GM19238 (cell line): ENCODE measurements around the gene CEP128.

Experiments
- DNase-seq: peaks from one replicate; pipeline ENCODE4 v3.0.0; 2011; ENCODE audit warnings: low spot score; ENCODE audit not compliant: insufficient read length

CEP128 gene

DNA sequence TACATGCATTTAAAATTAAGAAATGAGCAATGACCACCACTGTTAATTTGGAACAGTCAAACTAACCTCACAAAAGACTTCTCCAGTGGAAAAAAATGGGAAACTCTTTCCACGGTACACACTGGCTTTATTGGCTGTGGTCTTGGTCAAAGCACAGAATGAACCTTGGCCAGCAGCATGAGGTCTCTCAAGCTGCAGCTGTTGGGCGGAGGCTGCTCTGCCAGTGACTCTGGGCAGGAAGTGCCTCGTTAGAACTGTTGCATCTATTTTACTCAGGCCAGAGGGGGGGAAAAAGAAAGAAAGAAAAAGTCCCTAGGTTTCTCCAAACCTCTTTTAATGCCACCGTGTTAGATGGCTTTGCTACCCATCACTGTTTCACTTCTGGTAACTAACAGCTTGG lies 450.4 kb downstream of the CEP128 start:
- no peak for DNase-seq

DNA sequence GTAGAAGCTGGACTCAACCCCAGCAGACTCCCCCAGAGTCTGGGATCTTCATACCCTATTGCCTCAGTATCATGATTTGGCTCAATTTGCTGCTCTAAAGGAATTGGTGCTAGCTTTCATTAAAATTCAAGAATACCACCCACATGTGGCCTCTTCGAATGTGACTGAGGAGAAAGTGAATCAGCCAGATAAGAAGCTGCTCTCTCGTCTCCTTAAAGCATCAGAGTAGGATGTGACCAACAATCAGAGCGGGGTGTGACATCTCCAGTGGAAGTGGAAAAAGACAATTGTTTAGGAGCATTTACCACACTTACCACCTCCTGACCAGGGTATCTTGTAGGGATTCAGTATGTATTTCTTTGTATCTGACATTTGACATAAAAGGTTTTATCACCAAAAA lies 452.0 kb downstream of the CEP128 start:
- no peak for DNase-seq

DNA sequence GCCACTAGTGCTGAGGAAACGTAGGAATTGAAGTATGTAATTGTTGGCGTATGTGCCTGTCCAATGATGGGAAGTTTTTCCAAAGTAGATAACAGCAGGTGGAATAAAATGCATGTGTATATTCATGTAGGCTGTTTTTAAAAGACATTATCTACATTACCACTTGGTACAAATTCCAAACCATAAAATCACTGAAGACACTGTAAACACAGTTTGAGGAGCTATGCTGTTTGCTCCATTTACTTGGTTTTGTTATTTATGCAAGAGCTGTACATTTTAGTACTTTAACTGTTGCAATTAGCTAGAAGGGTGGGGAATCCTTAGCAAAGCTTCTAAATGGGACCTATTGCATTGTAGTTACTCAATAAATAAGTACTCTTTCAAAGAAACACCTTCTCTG lies 455.8 kb downstream of the CEP128 start:
- DNase-seq, result no peak

DNA sequence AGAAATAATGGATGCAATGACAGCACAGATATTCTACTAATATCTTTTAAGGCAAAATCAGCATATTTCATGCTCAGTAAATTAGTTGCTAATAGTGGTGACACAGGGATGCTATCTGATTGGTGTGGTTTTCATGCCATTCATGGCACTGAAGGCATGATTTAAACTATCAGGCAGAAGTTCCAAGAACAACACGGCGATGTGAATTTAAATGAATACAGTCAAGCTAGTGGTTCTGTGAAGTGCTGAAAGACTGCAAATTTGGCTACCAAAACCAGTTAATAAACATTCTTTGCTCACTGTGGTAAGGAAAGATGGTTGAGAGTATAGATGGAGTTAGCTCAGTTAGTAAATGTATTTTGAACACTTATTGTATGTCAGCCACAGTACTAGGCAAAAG lies 458.2 kb downstream of the CEP128 start:
- DNase-seq, result no peak

DNA sequence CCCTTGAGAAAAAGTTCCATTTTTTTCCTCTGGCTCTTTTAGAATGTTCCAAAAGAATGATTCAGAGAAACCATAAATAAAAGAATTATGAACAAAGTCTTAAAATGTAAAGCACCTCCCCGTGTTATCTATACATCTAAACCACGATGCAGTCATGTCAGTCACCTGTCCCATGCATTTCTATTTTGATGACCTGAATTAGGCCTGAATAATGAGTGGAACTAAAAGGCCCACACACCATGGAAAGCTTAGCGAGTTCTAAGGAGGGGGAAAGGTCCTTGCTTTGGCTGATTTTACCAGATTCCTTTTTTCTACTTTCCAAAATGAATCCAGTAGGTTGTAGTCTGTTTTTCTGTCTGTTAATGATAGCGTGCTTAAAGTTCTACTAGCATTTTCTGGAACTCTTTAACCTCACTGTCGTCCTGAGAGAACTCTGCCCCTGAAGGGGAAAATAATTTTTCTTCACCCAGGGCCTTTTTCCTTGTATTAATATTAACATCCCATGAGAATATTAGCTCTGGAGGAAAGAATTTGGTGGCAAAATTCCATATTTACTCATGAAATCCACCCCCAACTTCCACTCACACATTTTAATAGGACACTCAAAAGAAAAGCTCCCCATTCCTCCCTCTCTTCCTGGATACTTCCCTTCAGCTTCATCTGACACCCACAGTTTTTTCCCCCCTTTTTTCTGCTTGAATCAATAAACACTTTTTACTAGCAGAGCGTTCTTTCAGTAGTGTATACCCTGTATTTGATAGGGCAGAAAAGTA lies 464.0 kb downstream of the CEP128 start:
- no peak for DNase-seq

DNA sequence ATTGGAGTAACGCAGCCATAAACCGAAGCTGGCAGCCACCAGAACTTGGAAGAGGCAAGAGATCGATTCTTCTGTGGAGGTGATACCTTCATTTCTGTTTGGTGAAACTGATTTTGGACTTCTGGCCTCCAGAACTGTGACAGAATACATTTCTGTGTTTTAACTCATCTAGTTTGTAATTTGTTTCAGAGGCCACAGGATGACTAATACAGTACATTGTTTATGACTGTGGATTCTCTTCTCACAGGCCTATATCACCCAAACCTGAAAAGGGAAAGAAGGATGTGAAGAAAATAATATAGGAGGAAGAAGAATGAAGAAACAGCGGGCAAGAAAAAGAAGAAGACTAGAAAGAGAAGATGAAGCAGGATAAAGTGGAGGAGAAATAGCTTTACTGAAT lies 466.5 kb downstream of the CEP128 start:
- no peak for DNase-seq

DNA sequence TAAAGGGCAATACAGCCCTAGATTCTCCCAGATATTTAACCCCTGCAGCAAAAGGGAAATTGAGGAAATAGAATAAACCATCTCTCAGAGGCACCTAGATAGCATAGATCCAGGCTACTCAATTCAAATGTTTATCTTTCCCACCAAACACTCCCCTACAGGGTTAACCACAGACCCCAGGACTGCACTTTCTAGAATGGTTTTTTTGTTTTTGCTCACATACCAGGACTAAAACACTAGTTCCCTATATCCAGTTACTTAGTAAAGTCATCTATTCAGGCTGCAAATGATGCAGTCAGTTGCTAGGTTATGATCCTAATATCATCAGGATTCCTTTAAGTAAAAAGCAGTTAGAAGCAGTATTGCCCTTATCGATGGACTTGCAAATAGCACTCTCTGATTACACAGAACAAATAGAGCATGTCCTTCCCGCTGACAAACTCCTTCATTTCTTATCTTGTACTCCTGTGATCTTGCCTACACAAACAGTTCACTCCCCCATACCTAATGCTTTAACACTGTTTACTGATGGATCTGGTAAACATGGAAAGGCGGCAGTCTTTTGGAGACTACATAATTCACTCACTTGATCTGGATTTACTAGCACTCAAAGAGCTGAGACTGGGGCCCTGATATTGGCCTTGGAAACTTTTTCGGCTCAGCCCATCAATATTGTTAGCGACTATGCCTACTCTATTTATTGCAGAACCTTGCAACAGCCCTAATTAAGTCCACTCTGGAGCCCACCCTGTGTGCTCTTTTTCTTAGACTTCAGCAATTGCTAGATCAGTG lies 473.0 kb downstream of the CEP128 start:
- DNase-seq, result no peak

DNA sequence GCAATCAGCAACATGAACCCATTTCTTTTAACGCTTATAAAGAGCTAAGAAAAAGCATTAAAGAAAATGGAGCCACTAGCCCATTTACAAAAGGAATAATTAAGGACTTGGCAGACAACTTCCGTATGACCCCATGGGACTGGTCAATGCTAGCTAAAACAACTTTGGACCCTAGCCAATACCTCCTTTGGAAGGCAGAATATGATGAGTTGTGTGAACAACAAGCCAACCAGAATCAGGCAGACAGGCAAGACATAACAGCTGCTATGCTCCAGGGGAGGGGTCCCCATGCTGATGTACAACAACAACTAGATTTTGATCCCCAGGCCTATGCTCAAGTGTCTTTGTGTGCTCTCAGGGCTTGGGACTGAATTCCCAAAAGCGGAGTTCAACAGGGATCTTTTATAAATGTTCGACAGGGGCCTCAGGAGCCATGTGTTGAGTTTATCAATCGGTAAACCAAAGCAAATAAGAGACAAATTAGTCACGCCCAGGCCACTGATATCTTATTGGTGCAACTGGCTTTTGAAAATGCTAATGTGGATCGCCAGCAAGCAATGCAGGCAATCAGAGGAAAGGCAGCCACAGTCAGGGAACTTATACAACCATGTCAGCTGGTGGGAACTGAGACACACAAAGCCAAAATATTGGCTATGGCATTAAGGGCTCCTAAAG lies 475.9 kb downstream of the CEP128 start:
- DNase-seq, result no peak

DNA sequence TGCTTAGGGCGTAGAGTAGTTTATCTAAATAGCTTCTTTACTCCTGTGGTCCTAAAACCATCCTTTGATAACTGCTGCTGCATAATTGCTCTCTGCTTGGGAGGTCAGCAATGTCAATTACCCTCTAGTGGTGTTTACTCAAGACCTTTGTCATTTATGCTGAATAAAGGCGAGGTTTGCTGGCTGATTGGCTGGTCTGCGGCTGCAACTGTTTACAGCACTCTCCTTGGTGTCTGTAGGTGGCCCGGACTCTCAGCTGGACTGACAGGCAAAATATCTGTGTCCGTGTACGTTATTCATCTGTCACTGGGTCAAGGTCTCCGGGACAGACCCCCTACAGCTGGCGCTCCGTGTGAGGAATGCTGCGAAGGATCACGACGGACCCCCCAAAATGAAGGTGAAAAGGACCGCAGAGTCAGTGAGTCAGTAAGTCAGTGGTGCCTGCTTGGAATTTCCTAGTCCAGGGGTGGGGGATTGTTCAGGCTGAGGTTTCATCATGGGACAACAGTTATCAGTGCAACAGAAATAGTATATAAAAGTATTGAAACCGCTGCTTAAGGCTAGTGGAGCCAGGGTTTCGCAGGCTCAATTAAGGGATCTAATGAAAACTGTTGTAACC lies 476.9 kb downstream of the CEP128 start:
- DNase-seq, result no peak

DNA sequence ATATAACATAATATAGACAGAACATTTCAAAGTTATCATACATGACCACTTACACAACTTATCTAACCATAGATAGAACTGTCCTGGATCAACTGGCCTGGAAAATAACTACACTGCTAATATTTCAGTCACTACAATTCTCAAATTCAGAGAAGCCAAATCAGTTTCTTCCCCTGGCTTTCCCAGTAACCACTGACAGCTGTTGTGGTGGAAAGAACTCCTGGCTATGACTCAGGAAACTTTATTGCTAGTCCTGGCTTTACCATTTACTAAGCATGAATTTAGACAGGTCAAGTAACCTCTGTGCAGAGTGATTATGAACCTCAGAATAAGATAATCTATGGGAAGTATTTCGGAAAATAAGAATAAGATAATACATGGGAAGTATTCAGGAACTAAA lies 485.3 kb downstream of the CEP128 start:
- no peak for DNase-seq

DNA sequence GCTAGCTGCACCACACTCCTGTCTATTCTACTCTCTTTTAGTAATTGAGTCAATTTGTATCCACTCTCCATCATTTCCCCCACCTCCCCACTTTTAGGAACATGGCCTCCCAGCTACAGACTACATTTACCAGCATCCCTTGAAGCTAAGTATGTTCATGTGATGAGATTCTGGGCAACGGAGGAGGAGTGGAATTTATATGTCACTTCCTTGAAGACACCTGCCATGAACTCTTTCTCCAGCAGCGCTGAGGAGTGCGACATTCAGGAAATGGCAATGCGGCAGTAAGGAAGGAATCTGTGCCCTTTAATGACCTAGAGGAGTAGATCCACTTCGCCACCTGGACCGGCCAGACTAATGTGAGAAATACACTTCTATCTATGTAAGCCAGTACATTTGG lies 486.5 kb downstream of the CEP128 start:
- no peak for DNase-seq

DNA sequence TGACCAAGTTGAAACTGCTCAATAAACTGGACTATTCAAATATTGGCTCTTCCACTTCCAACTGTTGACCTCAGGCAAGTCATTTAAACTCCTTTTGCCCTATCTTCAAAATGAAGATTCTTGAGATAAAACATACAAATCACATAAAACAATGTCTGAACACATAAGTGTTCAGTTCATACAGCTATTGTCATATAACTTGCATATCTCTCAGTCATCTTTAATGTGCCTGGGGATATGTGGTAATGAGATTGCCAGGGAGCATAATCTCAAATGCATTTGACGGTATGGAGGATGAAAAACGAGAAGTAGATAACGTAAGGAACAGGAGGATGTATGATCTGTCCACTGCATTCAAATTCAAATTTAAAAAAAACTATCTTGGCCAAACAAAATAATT lies 493.3 kb downstream of the CEP128 start:
- DNase-seq, result no peak

DNA sequence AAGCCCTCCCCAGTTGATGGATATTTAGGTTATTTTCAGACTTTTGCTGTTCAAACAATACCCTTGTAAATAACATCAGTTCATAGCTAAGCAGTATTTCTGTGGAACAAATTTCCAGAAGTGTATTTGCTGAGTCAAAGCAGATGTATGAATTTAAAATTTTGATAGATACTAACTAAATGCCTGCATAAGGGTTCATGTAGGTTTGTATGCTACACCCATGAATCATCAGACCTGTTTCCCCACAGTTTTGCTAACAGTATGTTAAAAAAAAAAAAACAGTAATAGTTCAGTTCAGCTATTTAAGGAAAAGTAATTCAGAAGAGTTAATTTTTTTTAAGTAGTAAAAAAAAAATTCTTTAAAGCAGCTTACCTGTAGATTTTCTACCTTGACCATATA lies 494.1 kb downstream of the CEP128 start:
- no peak for DNase-seq
